HT-29 (cell line): ENCODE results near the gene MOK. TPM values are rescaled to one million over a fixed set of nuclear protein-coding genes. Genes with fewer than 3 reads are reported as not detected.

Source experiments
- DNase-seq: peaks from one replicate; pipeline ENCODE4 v3.0.0-alpha.2; 2015; ENCODE audit warnings: low spot score
- total RNA-seq: library from RNA; depleted of rRNA; stranded (reverse); fragments of >200 nt; shearing (Covaris generic); gene quantifications from 2 replicates; pipeline ENCODE4 v1.2.3, GENCODE V29; 2014

Gene MOK
- total RNA-seq, 1 experiment from 2014 or later = 7.2 TPM

- DNase-seq = no peak
Observed at GRCh38 chr14:102206918-102207317, 98.0 kb downstream of the MOK start.

GRCh38 chr14:102205560-102205959 lies 99.4 kb downstream of the MOK start:
- no peak for DNase-seq

- DNase-seq = no peak
Observed at GRCh38 chr14:102203382-102203781, 101.6 kb downstream of the MOK start.

GRCh38 chr14:102202944-102203343 lies 102.0 kb downstream of the MOK start:
- DNase-seq = no peak

GRCh38 chr14:102201776-102202175 lies 103.2 kb downstream of the MOK start:
- no peak for DNase-seq

GRCh38 chr14:102201353-102201738 lies 103.6 kb downstream of the MOK start:
- no peak for DNase-seq

GRCh38 chr14:102200690-102201352 lies 104.1 kb downstream of the MOK start:
- no peak for DNase-seq

GRCh38 chr14:102197317-102197853 lies 107.6 kb downstream of the MOK start:
- no peak for DNase-seq

GRCh38 chr14:102196902-102197230 lies 108.1 kb downstream of the MOK start:
- DNase-seq = no peak

- DNase-seq = no peak
Observed at GRCh38 chr14:102196039-102196901, 108.7 kb downstream of the MOK start.

- DNase-seq = no peak
Observed at GRCh38 chr14:102195446-102195845, 109.5 kb downstream of the MOK start.

- DNase-seq = no peak
Observed at GRCh38 chr14:102194856-102195255, 110.1 kb downstream of the MOK start.

GRCh38 chr14:102192840-102193502 lies 112.0 kb downstream of the MOK start:
- no peak for DNase-seq

- DNase-seq = no peak
Observed at GRCh38 chr14:102189874-102190273, 115.1 kb downstream of the MOK start.

- DNase-seq = no peak
Observed at GRCh38 chr14:102188187-102188586, 116.8 kb downstream of the MOK start.

GRCh38 chr14:102187568-102188001 lies 117.4 kb downstream of the MOK start:
- DNase-seq = no peak

GRCh38 chr14:102187044-102187443 lies 117.9 kb downstream of the MOK start:
- peak; percentile 32 for DNase-seq

- DNase-seq = peak; percentile 56
Observed at GRCh38 chr14:102185360-102185759, 119.6 kb downstream of the MOK start.

- DNase-seq = no peak
Observed at GRCh38 chr14:102184316-102185035, 120.5 kb downstream of the MOK start.

- no peak for DNase-seq
Observed at GRCh38 chr14:102183886-102184285, 121.1 kb downstream of the MOK start.

- DNase-seq = no peak
Observed at GRCh38 chr14:102182936-102183619, 121.9 kb downstream of the MOK start.
